ENCODE measurements around the gene TPT1.
"Not testable (repeated sequence)": the region's sequence is repeated elsewhere in the genome, so short reads cannot be mapped to it uniquely, and the experiment has no call there.

TPT1 gene

DNA sequence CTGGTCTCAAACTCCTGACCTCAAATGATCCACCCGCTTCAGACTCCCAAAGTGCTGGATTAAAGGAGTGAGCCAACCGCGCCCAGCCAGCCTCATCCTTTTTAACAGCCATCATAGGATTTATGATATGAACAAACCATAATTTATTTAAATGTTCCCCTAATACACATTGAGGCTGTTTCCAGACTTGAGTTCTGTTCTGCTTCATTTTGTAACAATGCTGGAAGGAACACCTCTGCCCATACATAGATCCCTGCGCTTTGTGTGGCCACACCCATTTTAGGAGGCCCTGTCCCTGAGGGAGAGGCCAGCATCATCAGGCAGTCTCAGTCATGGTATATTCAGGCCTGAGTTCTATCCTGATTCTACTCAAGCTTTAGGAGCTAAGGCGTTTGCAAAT, 35.9 kb downstream of the TPT1 start:
- H3K4me1 ChIP-seq (ENCODE audit: control insufficient read depth, insufficient read depth, low read length) = no peaks in the 10 kb centered on the region
- no peaks in the 10 kb centered on the region for H3K9me3 ChIP-seq (ENCODE audit: control insufficient read depth, low read length)
- H3K4me3 ChIP-seq (ENCODE audit: low read length) = no peak overlapping the region
- no peak overlapping the region for H3K9ac ChIP-seq (ENCODE audit: low read length)
- H3K36me3 ChIP-seq (ENCODE audit: control insufficient read depth, insufficient read depth, low read length) = no peaks in the 10 kb centered on the region
- peaks cover 16% of the 10 kb centered on the region for H3K27me3 ChIP-seq (ENCODE audit: control insufficient read depth, insufficient read depth, low read length)

DNA sequence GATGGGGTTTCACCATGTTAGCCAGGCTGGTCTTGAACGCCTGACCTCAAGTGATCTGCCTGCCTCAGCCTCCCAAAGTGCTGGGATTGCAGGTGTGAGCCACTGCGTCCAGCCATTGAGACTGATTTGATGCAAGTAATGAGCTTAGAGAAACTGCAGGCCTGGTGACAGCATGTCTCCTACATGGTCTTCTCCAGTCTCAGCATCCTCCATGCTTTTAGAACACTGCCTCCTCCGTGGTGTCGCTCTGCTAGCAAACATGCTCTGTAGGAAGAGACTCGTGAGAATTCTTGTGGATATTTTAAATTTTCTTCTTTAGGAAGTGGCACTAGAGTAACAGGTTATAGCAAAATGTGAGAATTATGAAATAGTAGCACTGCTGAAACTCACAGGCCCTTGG, 37.1 kb downstream of the TPT1 start:
- peaks cover 19% of the 10 kb centered on the region for H3K27me3 ChIP-seq (ENCODE audit: control insufficient read depth, insufficient read depth, low read length)
- H3K9ac ChIP-seq (ENCODE audit: low read length) = no peak overlapping the region
- no peaks in the 10 kb centered on the region for H3K36me3 ChIP-seq (ENCODE audit: control insufficient read depth, insufficient read depth, low read length)

DNA sequence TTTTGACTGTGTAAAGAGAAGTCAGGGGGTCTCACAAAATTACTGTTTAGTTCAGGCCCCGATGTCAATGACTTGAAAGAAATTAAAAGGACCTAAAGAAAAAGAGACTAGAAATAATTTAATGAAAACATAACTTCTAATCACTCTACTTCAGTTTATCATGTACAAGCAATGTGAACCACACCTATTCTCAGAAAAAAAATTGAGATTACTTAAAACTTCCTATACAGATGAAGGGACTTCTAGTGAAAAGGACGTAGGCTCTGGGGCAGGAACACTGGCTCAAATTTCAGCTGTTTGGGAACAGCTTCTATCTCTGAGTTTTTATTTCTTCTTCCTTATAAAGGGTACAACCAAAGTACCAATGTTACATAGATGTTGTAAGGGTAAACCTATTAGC, 38.0 kb downstream of the TPT1 start:
- H3K4me3 ChIP-seq (ENCODE audit: low read length) = no peak overlapping the region
- peaks cover 19% of the 10 kb centered on the region for H3K27me3 ChIP-seq (ENCODE audit: control insufficient read depth, insufficient read depth, low read length)
- H3K4me1 ChIP-seq (ENCODE audit: control insufficient read depth, insufficient read depth, low read length) = no peaks in the 10 kb centered on the region
- H3K9ac ChIP-seq (ENCODE audit: low read length) = no peak overlapping the region
- no peaks in the 10 kb centered on the region for H3K9me3 ChIP-seq (ENCODE audit: control insufficient read depth, low read length)
- H3K36me3 ChIP-seq (ENCODE audit: control insufficient read depth, insufficient read depth, low read length) = no peaks in the 10 kb centered on the region

More for the DNA sequence above, 37.1 kb downstream of the TPT1 start:
- Histone ChIP-seq H3K4me1 (ENCODE audit: control insufficient read depth, insufficient read depth, low read length) (no peaks in the 10 kb centered on the region), H3K4me3 (ENCODE audit: low read length) (no peak overlapping the region), H3K9me3 (ENCODE audit: control insufficient read depth, low read length) (no peaks in the 10 kb centered on the region)

DNA sequence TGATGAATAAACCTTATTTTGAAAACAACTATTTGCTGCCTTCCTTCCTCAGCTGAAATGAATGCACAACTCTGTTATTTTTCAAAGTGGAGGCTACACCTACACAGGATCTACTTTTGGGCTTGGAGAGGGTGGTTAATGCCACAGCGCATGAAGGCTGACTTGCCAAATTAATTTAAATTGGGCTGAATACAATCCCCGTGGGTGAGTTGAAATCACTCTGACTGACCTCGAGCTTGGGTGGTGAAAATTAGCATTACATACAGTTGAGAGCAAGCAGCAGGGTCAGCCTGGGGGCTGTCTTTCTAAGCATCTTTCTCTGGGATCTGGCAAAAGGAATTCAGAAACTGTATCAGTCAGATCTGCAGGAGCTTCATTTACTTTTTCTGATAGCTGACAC, 38.5 kb downstream of the TPT1 start:
- Histone ChIP-seq H3K9me3 (ENCODE audit: control insufficient read depth, low read length) (no peaks in the 10 kb centered on the region), H3K27me3 (ENCODE audit: control insufficient read depth, insufficient read depth, low read length) (peaks cover 19% of the 10 kb centered on the region), H3K9ac (ENCODE audit: low read length) (no peak overlapping the region), H3K36me3 (ENCODE audit: control insufficient read depth, insufficient read depth, low read length) (no peaks in the 10 kb centered on the region), H3K4me1 (ENCODE audit: control insufficient read depth, insufficient read depth, low read length) (no peaks in the 10 kb centered on the region), H3K4me3 (ENCODE audit: low read length) (no peak overlapping the region)

DNA sequence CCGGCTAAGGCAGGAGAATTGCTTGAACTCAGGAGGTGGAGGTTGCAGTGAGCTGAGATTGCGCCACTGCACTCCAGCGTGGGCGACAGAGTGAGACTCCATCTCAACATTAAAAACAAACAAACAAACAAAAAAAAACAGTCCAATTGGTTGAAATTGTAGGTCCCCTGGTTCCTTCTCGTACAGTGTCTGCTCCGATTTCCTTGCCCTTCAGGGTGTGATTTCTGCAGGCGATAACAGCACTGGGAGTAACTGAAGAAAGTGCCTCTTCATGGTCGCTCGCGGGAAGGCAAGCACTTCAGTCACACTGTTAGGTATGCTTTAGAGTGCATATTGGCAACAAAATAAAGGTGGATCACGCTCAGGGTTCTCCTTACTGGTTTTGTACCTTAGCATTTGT, 39.7 kb downstream of the TPT1 start:
- no peak overlapping the region for H3K4me3 ChIP-seq (ENCODE audit: low read length)
- no peaks in the 10 kb centered on the region for H3K9me3 ChIP-seq (ENCODE audit: control insufficient read depth, low read length)
- no peaks in the 10 kb centered on the region for H3K4me1 ChIP-seq (ENCODE audit: control insufficient read depth, insufficient read depth, low read length)
- H3K36me3 ChIP-seq (ENCODE audit: control insufficient read depth, insufficient read depth, low read length) = no peaks in the 10 kb centered on the region
- no peak overlapping the region for H3K9ac ChIP-seq (ENCODE audit: low read length)
- H3K27me3 ChIP-seq (ENCODE audit: control insufficient read depth, insufficient read depth, low read length) = peaks cover 19% of the 10 kb centered on the region

DNA sequence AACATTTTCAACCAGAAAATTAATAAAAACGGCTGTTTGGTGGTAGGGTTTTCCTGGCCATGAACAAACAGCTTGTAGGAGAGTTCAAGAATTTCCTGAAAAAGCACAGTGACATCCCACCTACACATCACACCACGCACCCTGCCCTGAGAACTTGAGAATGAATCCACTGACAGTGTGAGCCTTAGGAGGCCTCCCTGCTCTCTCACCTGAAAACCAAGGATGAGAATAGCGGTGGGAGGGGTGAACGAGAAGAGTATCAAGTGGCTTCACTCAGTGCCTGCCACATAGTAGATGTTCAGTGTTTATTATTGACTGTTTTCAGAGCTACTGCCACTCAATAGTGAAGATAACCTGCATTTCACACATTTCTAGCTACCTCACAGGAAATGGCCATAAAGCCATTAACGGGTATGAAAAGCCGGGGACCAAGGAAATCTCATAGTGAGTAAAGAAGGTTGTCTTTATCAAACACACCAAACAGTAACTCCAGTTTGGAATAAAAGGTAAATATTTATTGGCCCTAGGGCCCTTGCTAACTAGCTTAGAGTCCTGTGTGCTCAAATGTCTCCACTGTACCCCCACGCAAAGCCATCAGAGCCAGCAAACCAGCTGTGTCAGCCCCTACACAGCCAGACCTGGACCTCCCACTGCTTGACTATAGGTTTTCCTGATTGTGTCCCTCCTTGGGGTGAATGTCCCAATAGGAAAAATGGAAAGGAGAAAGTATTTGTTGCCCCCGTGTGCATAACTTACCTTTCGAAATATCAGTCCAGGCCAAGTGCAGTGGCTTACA, 40.6 kb downstream of the TPT1 start:
- peaks cover 19% of the 10 kb centered on the region for H3K27me3 ChIP-seq (ENCODE audit: control insufficient read depth, insufficient read depth, low read length)
- no peak overlapping the region for H3K4me3 ChIP-seq (ENCODE audit: low read length)
- H3K4me1 ChIP-seq (ENCODE audit: control insufficient read depth, insufficient read depth, low read length) = no peaks in the 10 kb centered on the region
- H3K9ac ChIP-seq (ENCODE audit: low read length) = no peak overlapping the region
- H3K9me3 ChIP-seq (ENCODE audit: control insufficient read depth, low read length) = no peaks in the 10 kb centered on the region
- H3K36me3 ChIP-seq (ENCODE audit: control insufficient read depth, insufficient read depth, low read length) = no peaks in the 10 kb centered on the region

DNA sequence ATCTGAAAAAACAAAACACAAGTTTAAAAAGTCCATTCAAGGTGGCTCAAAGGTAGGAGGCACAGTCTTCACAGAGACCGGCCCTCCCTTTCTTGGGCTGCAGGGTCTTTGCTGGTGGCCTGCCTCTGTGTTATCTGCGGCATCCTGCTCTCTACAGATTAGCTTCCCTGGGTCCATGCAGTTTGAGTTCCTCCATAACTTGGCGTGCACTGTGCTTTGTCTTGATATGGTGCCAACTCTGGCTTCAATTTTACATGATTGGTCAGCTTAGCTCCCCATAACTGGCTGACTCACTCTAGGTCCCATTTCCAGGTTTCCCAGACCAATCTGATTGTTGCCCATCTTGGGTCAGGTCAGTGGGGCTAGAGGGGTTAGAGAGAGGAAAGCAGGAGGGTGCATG, 41.8 kb downstream of the TPT1 start:
- H3K4me3 ChIP-seq (ENCODE audit: low read length) = no peak overlapping the region
- no peak overlapping the region for H3K9ac ChIP-seq (ENCODE audit: low read length)
- H3K36me3 ChIP-seq (ENCODE audit: control insufficient read depth, insufficient read depth, low read length) = no peaks in the 10 kb centered on the region
- H3K4me1 ChIP-seq (ENCODE audit: control insufficient read depth, insufficient read depth, low read length) = no peaks in the 10 kb centered on the region
- H3K27me3 ChIP-seq (ENCODE audit: control insufficient read depth, insufficient read depth, low read length) = peaks cover 19% of the 10 kb centered on the region
- no peaks in the 10 kb centered on the region for H3K9me3 ChIP-seq (ENCODE audit: control insufficient read depth, low read length)

DNA sequence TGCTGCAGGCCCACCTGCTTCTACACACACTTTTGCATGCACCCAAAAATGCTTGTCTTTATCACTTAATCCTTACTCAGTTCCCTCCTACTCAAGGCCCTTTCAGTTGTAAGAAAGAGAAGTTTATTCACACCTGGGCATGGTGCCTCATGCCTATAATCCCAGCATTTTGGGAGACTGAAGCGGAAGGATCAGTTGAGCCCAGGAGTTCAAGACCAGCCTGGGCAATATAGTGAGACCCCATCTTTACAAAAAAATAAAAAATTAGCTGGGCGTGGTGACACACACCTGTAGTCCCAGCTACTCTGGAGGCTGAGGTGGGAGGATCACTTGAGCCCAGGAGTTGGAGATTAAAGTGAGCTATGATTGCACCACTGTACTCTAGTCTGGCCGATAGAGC, 42.4 kb downstream of the TPT1 start:
- peaks cover 19% of the 10 kb centered on the region for H3K27me3 ChIP-seq (ENCODE audit: control insufficient read depth, insufficient read depth, low read length)
- not testable (repeated sequence) for H3K9me3 ChIP-seq (ENCODE audit: control insufficient read depth, low read length); H3K9ac ChIP-seq (ENCODE audit: low read length); H3K4me3 ChIP-seq (ENCODE audit: low read length); H3K4me1 ChIP-seq (ENCODE audit: control insufficient read depth, insufficient read depth, low read length); H3K36me3 ChIP-seq (ENCODE audit: control insufficient read depth, insufficient read depth, low read length)

DNA sequence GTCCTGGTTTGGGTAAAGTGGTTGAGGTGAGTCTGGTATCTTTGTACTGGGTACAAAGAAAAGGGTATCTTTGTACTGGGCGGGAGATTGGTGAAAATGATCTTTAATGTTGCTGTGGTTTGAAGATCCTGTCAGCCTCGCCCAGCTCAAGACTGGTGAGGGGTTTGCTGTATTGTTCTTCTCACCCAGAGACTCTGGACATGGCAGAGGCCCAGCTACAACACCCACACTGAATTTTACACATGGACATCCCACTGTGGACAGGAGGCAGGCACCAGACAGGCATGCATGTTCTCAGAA, 42.8 kb downstream of the TPT1 start:
- Histone ChIP-seq H3K9me3 (ENCODE audit: control insufficient read depth, low read length) (no peaks in the 10 kb centered on the region), H3K9ac (ENCODE audit: low read length) (no peak overlapping the region), H3K36me3 (ENCODE audit: control insufficient read depth, insufficient read depth, low read length) (no peaks in the 10 kb centered on the region), H3K4me1 (ENCODE audit: control insufficient read depth, insufficient read depth, low read length) (no peaks in the 10 kb centered on the region), H3K4me3 (ENCODE audit: low read length) (no peak overlapping the region), H3K27me3 (ENCODE audit: control insufficient read depth, insufficient read depth, low read length) (peaks cover 19% of the 10 kb centered on the region)

DNA sequence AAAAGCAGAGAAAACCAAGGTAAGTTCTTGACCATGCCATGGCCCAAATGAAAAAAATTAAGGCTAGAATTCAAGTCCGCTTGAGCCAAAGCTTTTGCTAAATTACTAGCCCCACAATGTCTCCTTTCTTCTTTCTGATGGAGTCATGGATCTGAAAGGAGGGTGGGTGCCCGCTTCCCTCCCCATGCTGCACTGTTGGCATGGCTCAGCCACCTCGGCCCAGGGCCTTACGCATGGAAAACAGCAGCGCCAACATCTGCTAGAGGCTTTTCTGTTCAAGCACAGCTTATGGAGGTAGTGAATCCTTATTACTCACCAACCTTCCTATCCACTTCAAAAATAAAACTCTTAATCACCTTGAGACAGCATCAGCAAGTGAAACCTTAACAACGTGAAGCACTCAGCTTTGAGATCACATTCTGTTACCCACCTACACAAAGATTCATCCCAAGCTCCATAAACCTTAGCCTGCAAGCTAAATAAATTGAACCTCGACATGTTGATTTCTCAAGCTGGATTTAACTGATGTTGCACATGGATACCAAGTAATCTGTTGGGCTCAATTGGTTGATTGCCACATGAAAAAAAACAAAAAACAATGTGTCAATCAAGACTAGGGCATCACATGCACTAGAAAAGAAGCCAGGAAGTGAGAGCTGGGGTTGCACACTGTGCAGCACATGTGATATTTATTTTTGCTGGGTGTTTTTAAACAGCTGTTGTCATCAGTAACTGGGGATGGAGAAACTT, 43.4 kb downstream of the TPT1 start:
- Histone ChIP-seq H3K27me3 (ENCODE audit: control insufficient read depth, insufficient read depth, low read length) (peaks cover 19% of the 10 kb centered on the region), H3K9ac (ENCODE audit: low read length) (no peak overlapping the region), H3K36me3 (ENCODE audit: control insufficient read depth, insufficient read depth, low read length) (no peaks in the 10 kb centered on the region), H3K4me1 (ENCODE audit: control insufficient read depth, insufficient read depth, low read length) (no peaks in the 10 kb centered on the region), H3K9me3 (ENCODE audit: control insufficient read depth, low read length) (no peaks in the 10 kb centered on the region), H3K4me3 (ENCODE audit: low read length) (no peak overlapping the region)

DNA sequence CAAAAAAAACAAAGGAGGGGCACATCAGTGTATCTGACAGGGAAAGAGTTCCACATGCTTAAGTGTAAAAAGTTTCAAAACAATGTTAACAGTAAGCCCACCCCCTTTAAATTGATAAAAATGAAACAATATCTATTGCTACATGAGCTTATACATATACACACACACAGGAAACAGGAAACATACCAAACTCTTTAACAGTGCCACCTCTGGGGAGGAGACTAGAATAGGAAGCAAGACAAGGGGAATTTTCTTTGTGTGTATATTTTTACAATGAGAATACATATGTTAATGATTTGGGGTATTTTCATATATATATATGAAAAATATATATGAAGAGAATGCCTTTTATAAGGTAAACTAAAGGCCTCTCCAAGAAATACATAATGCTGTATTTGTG, 44.7 kb downstream of the TPT1 start:
- H3K4me1 ChIP-seq (ENCODE audit: control insufficient read depth, insufficient read depth, low read length) = no peaks in the 10 kb centered on the region
- no peaks in the 10 kb centered on the region for H3K9me3 ChIP-seq (ENCODE audit: control insufficient read depth, low read length)
- H3K9ac ChIP-seq (ENCODE audit: low read length) = no peak overlapping the region
- peaks cover 13% of the 10 kb centered on the region for H3K27me3 ChIP-seq (ENCODE audit: control insufficient read depth, insufficient read depth, low read length)
- no peaks in the 10 kb centered on the region for H3K36me3 ChIP-seq (ENCODE audit: control insufficient read depth, insufficient read depth, low read length)
- H3K4me3 ChIP-seq (ENCODE audit: low read length) = no peak overlapping the region

DNA sequence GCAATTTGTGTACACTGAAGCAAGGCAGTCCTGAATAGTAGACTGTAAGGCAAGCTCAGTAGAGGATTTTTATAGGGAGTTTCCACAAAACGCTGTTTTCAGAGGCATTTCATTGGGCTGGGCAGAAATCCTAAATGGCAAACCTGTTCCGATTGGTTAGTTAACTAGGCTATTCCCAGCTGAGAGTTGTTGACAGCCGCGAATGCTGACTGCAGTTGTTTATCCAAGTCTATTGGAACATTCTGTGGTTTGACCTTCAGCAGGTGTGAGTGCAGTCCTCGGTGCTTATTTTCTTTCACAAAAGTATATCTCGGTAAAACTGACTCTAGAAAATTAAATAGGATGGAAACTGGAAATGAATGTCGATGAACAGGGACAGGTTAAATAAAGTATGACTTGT, 45.4 kb downstream of the TPT1 start:
- Histone ChIP-seq H3K9ac (ENCODE audit: low read length) (no peak overlapping the region), H3K27me3 (ENCODE audit: control insufficient read depth, insufficient read depth, low read length) (peaks cover 7% of the 10 kb centered on the region), H3K36me3 (ENCODE audit: control insufficient read depth, insufficient read depth, low read length) (no peaks in the 10 kb centered on the region), H3K4me1 (ENCODE audit: control insufficient read depth, insufficient read depth, low read length) (no peaks in the 10 kb centered on the region), H3K9me3 (ENCODE audit: control insufficient read depth, low read length) (no peaks in the 10 kb centered on the region), H3K4me3 (ENCODE audit: low read length) (no peak overlapping the region)

Data from mucosa of stomach (tissue), 1 donor.